Urinary bladder (tissue), 4 donors: ENCODE results near the gene NFKBIB. TPM values are rescaled to one million over a fixed set of nuclear protein-coding genes. Genes with fewer than 3 reads are reported as not detected.
"Not testable (repeated sequence)": the region's sequence is repeated elsewhere in the genome, so short reads cannot be mapped to it uniquely, and the experiment has no call there.

Experiments used
- DNase-seq: peaks from one replicate; pipeline ENCODE4 v3.0.0-alpha.2; 2015; ENCODE audit errors: extremely low spot score
- H3K27ac ChIP-seq: one replicate; pipeline ENCODE4 v1.5.1; 2013; ENCODE audit warnings: low read depth, mild to moderate bottlenecking, moderate library complexity
- H3K36me3 ChIP-seq: one replicate; pipeline ENCODE4 v1.6.1; 2013; ENCODE audit warnings: mild to moderate bottlenecking, moderate library complexity; ENCODE audit not compliant: insufficient read depth
- H3K4me1 ChIP-seq: one replicate; pipeline ENCODE4 v1.6.1; 2013; ENCODE audit warnings: mild to moderate bottlenecking, moderate library complexity; ENCODE audit not compliant: insufficient read depth
- H3K4me3 ChIP-seq: one replicate; pipeline ENCODE4 v1.5.1; 2013; ENCODE audit warnings: low read depth, low read length
- WGBS: extraction: QIAGEN DNeasy Blood & Tissue Kit; methylation state at CpG from one replicate; pipeline ENCODE4 v1.1.7; 2013; 5-methylcytosine and 5-hydroxymethylcytosine counted together
- polyA plus RNA-seq: library from polyadenylated mRNA; stranded (reverse); fragments of 200-250 nt; gene quantifications from one replicate; pipeline ENCODE4 v1.2.3, GENCODE V29; 2013
- total RNA-seq: library from RNA; depleted of rRNA; stranded (reverse); fragments of >200 nt; gene quantifications from one replicate; pipeline ENCODE4 v1.2.3, GENCODE V29; 2014
- donor health status: healthy with polysubstance abuse.
- donor health status: healthy.

NFKBIB gene
- total and polyA plus RNA-seq, 2 donors: 3.4 to 39.1 TPM

DNA sequence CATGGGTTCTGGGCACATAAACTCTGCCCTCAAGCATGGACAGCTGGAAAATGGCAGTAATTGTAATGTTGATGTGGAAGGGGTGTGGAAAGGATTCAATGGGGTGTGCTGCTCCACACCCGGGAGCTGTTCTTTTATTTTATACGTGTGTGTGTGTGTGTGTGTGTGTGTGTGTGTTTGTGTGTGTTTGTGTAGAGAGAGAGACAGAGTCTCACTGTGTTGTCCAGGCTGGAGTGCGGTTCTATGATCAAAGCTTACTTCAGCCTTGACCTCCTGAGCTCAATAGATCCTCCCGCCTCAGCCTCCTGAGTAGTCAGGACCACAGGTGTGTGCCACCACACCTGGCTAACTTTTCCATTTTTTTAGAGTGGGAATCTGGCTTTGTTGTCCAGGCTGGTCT is 33.8 kb downstream of the NFKBIB start:
- no peak for DNase-seq

GRCh38 chr19:38939957-38940356 is 40.2 kb downstream of the NFKBIB start:
- no peak overlapping the region for H3K27ac ChIP-seq
- DNase-seq: no peak
- no peak overlapping the region for H3K4me3 ChIP-seq
- no peaks in the 10 kb centered on the region for H3K4me1 ChIP-seq
- 44% methylated on average over 5 of the region's 5 CpGs for WGBS
- H3K36me3 ChIP-seq: no peaks in the 10 kb centered on the region

More for the DNA sequence above, 33.8 kb downstream of the NFKBIB start:
- Histone ChIP-seq H3K4me1 (no peaks in the 10 kb centered on the region), H3K4me3 (no peak overlapping the region), H3K27ac (no peak overlapping the region), H3K36me3 (peaks cover 4% of the 10 kb centered on the region)
- WGBS: 85% methylated on average over 4 of the region's 4 CpGs

GRCh38 chr19:38941466-38941865 is 41.7 kb downstream of the NFKBIB start:
- WGBS: 79% methylated on average over 5 of the region's 5 CpGs
- not testable (repeated sequence) for DNase-seq, H3K4me1 ChIP-seq, H3K4me3 ChIP-seq, H3K27ac ChIP-seq, H3K36me3 ChIP-seq

GRCh38 chr19:38941979-38942378 is 42.2 kb downstream of the NFKBIB start:
- WGBS: 75% methylated on average over 2 of the region's 2 CpGs
- H3K27ac ChIP-seq: no peak overlapping the region
- no peak overlapping the region for H3K4me3 ChIP-seq
- no peaks in the 10 kb centered on the region for H3K4me1 ChIP-seq
- no peak for DNase-seq
- no peaks in the 10 kb centered on the region for H3K36me3 ChIP-seq

- Histone ChIP-seq H3K27ac (no peak overlapping the region), H3K4me3 (no peak overlapping the region), H3K36me3 (no peaks in the 10 kb centered on the region), H3K4me1 (no peaks in the 10 kb centered on the region)
- no peak for DNase-seq
- WGBS: 86% methylated on average over 20 of the region's 20 CpGs
Observed at GRCh38 chr19:38942471-38943181, 42.9 kb downstream of the NFKBIB start.

DNA sequence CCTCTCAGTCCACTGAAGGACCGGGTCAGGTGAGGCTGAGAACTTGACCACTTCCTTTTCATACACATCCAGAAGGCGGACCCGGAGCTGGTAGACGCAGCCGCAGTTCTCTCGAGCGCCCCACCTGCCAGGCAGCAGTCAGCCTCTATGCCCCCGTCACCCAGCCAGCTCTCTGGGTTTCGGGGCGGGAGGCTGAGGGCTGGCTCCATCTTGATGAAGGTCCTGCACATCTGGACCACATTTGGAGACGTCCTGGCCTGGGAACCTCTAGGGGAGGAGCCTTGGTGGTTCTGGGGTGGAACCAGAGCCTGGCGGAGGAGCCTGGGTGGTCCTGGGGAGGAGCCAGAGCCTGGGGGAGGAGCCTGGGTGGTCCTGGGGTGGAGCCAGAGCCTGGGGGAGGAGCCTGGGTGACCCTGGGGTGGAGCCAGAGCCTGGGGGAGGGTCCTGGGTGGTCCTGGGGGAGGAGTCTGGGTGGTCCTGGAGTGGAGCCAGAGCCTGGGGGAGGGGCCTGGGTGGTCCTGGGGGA is 45.3 kb downstream of the NFKBIB start:
- Histone ChIP-seq H3K36me3 (no peaks in the 10 kb centered on the region), H3K27ac (no peak overlapping the region), H3K4me3 (no peak overlapping the region), H3K4me1 (peaks cover 2% of the 10 kb centered on the region)
- DNase-seq: no peak
- 84% methylated on average over 12 of the region's 12 CpGs for WGBS

GRCh38 chr19:38945562-38946228 is 45.9 kb downstream of the NFKBIB start:
- H3K4me3 ChIP-seq: no peak overlapping the region
- H3K36me3 ChIP-seq: no peaks in the 10 kb centered on the region
- no peak for DNase-seq
- H3K4me1 ChIP-seq: peaks cover 2% of the 10 kb centered on the region
- WGBS: 92% methylated on average over 3 of the region's 3 CpGs
- H3K27ac ChIP-seq: no peak overlapping the region

- no peaks in the 10 kb centered on the region for H3K36me3 ChIP-seq
- DNase-seq: no peak
- 90% methylated on average over 11 of the region's 11 CpGs for WGBS
Observed at GRCh38 chr19:38946229-38947010, 46.7 kb downstream of the NFKBIB start.

DNA sequence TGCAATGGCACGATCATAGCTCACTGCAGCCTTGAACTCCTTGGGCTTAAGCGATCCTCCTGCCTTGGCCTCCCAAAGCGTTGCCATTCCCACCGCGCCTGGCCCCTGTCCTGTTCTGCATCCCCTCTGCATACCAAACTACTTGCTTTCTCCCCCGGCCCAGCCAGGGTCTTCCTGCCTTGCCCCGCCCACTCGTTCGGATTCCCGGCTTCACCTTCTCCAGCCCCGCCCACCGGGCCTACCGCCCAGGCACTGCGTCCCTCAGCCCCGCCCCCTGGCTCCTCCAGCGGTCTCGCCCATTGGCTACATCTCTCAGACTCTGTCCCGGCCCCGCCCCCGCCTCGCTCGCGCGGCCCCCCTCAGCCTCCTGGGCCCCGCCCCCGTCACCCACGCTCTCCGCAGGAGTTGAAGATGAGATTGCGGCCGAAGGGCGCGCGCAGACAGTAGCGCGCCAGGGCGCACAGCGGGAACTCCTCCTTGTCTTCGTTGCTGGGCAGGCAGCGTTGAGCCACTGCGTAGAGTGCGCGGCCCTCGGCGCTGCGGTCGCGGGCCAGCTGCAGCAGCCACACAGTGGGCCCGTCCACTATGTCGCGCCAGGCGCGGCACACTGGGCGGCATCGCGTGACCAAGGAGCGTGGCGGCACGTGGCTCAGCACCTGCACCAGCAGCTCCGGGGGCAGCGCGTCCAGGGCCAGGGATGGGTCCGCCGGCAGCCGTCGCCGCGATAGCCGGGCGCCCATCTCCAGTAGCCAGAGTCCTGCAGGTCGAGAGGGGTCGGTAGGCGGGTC is 50.0 kb downstream of the NFKBIB start:
- H3K27ac ChIP-seq: no peak overlapping the region

More at GRCh38 chr19:38946229-38947010, 46.7 kb downstream of the NFKBIB start:
- no peak overlapping the region for H3K4me3 ChIP-seq
- peaks cover 2% of the 10 kb centered on the region for H3K4me1 ChIP-seq
- no peak overlapping the region for H3K27ac ChIP-seq

DNA sequence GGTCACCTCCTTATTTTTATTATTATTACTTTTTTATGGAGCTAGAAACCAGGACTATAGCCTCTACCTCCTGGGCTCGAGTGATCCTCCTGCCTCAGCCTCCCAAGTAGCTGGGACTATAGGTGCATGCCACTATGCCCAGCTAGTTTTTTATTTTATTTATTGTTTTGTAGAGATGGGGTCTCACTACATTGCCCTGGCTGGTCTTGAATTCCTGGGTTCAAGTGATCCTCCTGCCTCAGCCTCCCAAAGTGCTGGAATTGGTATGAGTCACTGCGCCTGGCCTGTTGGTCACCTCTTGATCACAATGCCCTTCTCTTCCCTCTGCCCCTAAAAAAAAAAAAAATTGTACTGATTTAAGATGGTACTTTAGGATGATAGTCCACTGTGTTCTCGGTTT is 51.4 kb downstream of the NFKBIB start:
- Histone ChIP-seq H3K36me3 (no peaks in the 10 kb centered on the region), H3K4me1 (peaks cover 2% of the 10 kb centered on the region), H3K4me3 (no peak overlapping the region), H3K27ac (no peak overlapping the region)
- no peak for DNase-seq
- WGBS: 82% methylated on average over 3 of the region's 3 CpGs

More for the DNA sequence above, 50.0 kb downstream of the NFKBIB start:
- Histone ChIP-seq H3K36me3 (no peaks in the 10 kb centered on the region), H3K4me3 (peak overlapping the region; percentile 25), H3K4me1 (peaks cover 2% of the 10 kb centered on the region)
- peak; percentile 28 for DNase-seq
- WGBS: 9% methylated on average over 72 of the region's 72 CpGs

DNA sequence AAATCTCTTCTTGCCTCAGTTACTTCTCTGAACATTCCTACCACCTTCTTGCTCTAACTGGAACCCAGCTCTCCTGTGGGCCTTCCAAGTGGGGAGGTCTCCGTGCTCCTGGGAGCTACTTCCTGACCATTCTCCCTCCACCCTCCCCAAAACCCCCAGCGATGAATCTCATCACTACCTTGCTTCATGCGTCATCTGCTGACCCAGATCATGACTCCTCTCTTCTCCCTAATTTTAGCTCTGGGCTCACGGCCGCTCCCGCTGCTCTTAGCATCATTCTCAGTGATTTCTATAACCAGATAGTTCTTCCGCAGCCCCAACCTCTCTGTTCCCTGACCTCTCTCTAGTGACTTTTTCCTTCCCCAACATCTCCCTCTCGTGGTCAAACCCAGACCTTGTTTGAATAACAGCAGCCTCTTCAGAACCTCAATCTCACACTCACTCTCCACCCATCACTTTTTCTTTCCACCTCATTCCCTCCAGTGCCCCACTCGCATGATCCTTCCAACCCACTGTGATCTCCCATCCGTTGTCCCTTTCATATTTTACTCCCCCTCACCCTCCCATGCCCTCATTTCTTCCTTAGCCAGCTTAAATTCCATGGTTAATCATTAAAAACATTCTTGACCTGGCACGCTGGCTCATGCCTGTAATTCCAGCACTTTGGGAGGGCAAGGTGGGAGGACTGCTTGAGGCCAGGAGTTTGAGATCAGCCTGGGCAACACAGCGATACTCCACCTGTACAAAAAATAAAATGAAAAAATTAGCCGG is 52.8 kb downstream of the NFKBIB start:
- no peak overlapping the region for H3K27ac ChIP-seq
- H3K36me3 ChIP-seq: no peaks in the 10 kb centered on the region
- DNase-seq: no peak
- H3K4me1 ChIP-seq: peaks cover 2% of the 10 kb centered on the region
- WGBS: 79% methylated on average over 13 of the region's 13 CpGs
- no peak overlapping the region for H3K4me3 ChIP-seq

- no peak overlapping the region for H3K4me3 ChIP-seq
- DNase-seq: no peak
- WGBS: 71% methylated on average over 4 of the region's 4 CpGs
- no peak overlapping the region for H3K27ac ChIP-seq
- H3K4me1 ChIP-seq: peaks cover 2% of the 10 kb centered on the region
- H3K36me3 ChIP-seq: no peaks in the 10 kb centered on the region
Observed at GRCh38 chr19:38953677-38954076, 53.9 kb downstream of the NFKBIB start.
